Measurements from ENCODE around the gene CASKIN1.

DNA sequence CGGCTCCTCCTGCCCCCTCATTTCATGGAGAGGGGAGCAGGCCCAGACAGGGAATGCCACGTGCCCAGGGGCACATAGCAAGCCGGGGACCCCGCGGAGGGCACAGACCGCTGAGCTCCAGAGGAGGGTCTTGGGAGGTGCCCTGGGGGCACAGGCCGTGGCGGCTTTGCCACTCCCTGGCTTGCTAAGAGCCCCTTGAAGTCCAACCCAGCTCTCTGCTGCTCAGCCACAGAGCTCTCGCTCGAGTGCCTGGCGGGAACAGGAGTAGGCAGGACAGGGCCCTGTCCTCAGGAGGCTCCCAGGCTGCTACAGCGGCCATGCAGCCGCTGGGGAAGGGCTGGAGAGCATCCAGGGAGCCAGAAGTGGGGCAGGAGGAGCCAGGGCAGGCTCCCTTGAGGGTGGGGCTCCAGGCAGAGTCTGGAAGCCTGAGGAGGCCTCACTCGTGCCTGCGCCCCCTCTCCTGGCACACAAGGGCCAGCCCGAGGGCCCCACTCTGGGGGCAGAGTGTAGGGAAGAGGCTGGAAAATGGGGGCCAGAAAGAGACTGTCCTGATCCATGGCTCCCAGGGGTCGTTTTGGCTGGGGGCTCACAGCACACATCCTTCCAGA is 52.4 kb downstream of the CASKIN1 start:
- TF ChIP-seq, protein P1, sequence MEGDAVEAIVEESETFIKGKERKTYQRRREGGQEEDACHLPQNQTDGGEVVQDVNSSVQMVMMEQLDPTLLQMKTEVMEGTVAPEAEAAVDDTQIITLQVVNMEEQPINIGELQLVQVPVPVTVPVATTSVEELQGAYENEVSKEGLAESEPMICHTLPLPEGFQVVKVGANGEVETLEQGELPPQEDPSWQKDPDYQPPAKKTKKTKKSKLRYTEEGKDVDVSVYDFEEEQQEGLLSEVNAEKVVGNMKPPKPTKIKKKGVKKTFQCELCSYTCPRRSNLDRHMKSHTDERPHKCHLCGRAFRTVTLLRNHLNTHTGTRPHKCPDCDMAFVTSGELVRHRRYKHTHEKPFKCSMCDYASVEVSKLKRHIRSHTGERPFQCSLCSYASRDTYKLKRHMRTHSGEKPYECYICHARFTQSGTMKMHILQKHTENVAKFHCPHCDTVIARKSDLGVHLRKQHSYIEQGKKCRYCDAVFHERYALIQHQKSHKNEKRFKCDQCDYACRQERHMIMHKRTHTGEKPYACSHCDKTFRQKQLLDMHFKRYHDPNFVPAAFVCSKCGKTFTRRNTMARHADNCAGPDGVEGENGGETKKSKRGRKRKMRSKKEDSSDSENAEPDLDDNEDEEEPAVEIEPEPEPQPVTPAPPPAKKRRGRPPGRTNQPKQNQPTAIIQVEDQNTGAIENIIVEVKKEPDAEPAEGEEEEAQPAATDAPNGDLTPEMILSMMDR (IDR thresholded peaks at IDR 0.05; ENCODE audit: low read length), result no peak
- TF ChIP-seq EZH2 (IDR thresholded peaks at IDR 0.05; ENCODE audit: borderline replicate concordance, low read length), result no peak
